CD14-positive monocyte (primary cell): Measurements from ENCODE around the gene CRISPLD2. TPM values are rescaled to one million over a fixed set of nuclear protein-coding genes. Genes with fewer than 3 reads are reported as not detected.
A peak's percentile ranks its signal among the peaks of the same experiment; 100 is the strongest.
"Not testable (repeated sequence)": the region's sequence is repeated elsewhere in the genome, so short reads cannot be mapped to it uniquely, and the experiment has no call there.

ENCODE experiments used
- DNase-seq, 3 donors: peaks; one replicate each; pipeline ENCODE4 v3.0.0-alpha.2; 2011 to 2022
- H2AFZ ChIP-seq: 2 replicates; pipeline ENCODE4 v1.6.0; 2012; ENCODE audit warnings: mild to moderate bottlenecking, low read depth, low read length, inconsistent platforms; ENCODE audit not compliant: insufficient read depth, poor library complexity, severe bottlenecking
- H3K27ac ChIP-seq, 2 donors: 1 replicate in 1 of 2; 2 replicates in 1 of 2; pipeline ENCODE4 v1.5.1; 2012 to 2013; ENCODE audit warnings: low read length in 2 of 2, control low read depth in 1 of 2, inconsistent platforms in 1 of 2, low read depth in 1 of 2, mild to moderate bottlenecking in 1 of 2
- H3K27me3 ChIP-seq, 2 donors: one replicate each; pipeline versions ENCODE4 v1.6.0 to v1.6.1; 2011 to 2013; ENCODE audit warnings: low read length in 2 of 2; ENCODE audit not compliant: control insufficient read depth in 2 of 2, insufficient read depth in 2 of 2
- H3K36me3 ChIP-seq, 2 donors: replicated peaks in 1 of 2; 1 replicate in 1 of 2; 2 replicates in 1 of 2; pipeline versions ENCODE4 v1.5.1 to v1.6.1; 2012 to 2013; ENCODE audit warnings: low read length in 2 of 2, control low read depth in 1 of 2, inconsistent platforms in 1 of 2, mild to moderate bottlenecking in 1 of 2; ENCODE audit not compliant: insufficient read depth in 2 of 2, control insufficient read depth in 1 of 2
- H3K4me1 ChIP-seq, 2 donors: 1 replicate in 1 of 2; 2 replicates in 1 of 2; pipeline versions ENCODE4 v1.5.1 to v1.6.1; 2012 to 2013; ENCODE audit warnings: low read length in 2 of 2, control low read depth in 1 of 2, inconsistent platforms in 1 of 2, mild to moderate bottlenecking in 1 of 2, moderate library complexity in 1 of 2; ENCODE audit not compliant: insufficient read depth in 2 of 2, control insufficient read depth in 1 of 2
- H3K4me2 ChIP-seq: replicated peaks from 2 replicates; pipeline ENCODE3; 2012; ENCODE audit warnings: low read length, moderate library complexity, mild to moderate bottlenecking; ENCODE audit not compliant: poor library complexity, severe bottlenecking; ENCODE audit errors: extremely low read depth
- H3K4me3 ChIP-seq, 3 experiments: fragments of 200-600 bp in 1 of 3; sonication (generic) in 1 of 3; replicated peaks in 1 of 3; 1 replicate in 2 of 3; 2 replicates in 1 of 3; pipeline ENCODE4 v1.5.1; 2011 to 2013; ENCODE audit warnings: low read length in 3 of 3, mild to moderate bottlenecking in 3 of 3, control low read depth in 2 of 3, low read depth in 2 of 3, inconsistent platforms in 1 of 3, moderate library complexity in 1 of 3
- H3K79me2 ChIP-seq: 2 replicates; pipeline ENCODE4 v1.6.0; 2012; ENCODE audit warnings: mild to moderate bottlenecking, control low read depth, inconsistent platforms, low read length, moderate library complexity; ENCODE audit not compliant: insufficient read depth
- H3K9ac ChIP-seq: 2 replicates; pipeline ENCODE4 v1.6.0; 2017; ENCODE audit warnings: low read length, mild to moderate bottlenecking; ENCODE audit not compliant: insufficient read depth, poor library complexity, severe bottlenecking
- H3K9me3 ChIP-seq, 2 donors: replicated peaks in 1 of 2; 1 replicate in 1 of 2; 2 replicates in 1 of 2; pipeline versions ENCODE4 v1.5.1 to v1.6.1; 2012 to 2013; ENCODE audit warnings: low read length in 2 of 2, control low read depth in 1 of 2; ENCODE audit not compliant: control insufficient read depth in 1 of 2, insufficient read depth in 1 of 2
- H4K20me1 ChIP-seq: 2 replicates; pipeline ENCODE4 v1.6.0; 2012; ENCODE audit warnings: mild to moderate bottlenecking, low read length, control low read depth, moderate library complexity; ENCODE audit not compliant: insufficient read depth
- H3K27ac Mint-ChIP-seq, 7 donors: one replicate each; pipeline ENCODE4 v1.8.0; 2020; ENCODE audit warnings: mild to moderate bottlenecking in 7 of 7, mixed read lengths in 7 of 7, moderate library complexity in 6 of 7, inconsistent platforms in 2 of 7
- H3K27me3 Mint-ChIP-seq, 3 donors: one replicate each; pipeline ENCODE4 v1.8.0; 2021 to 2022; ENCODE audit warnings: low read depth in 3 of 3, mild to moderate bottlenecking in 3 of 3, mixed read lengths in 3 of 3, moderate library complexity in 3 of 3, inconsistent platforms in 1 of 3
- H3K36me3 Mint-ChIP-seq, 2 donors: one replicate each; pipeline ENCODE4 v1.8.0; 2020; ENCODE audit warnings: mixed read lengths in 2 of 2, inconsistent platforms in 1 of 2, mild to moderate bottlenecking in 1 of 2
- H3K4me1 Mint-ChIP-seq: one replicate; pipeline ENCODE4 v1.8.0; 2020; ENCODE audit warnings: mild to moderate bottlenecking, mixed read lengths
- H3K4me3 Mint-ChIP-seq, 2 donors: one replicate each; pipeline ENCODE4 v1.8.0; 2020; ENCODE audit warnings: mild to moderate bottlenecking in 2 of 2, mixed read lengths in 2 of 2, moderate library complexity in 1 of 2
- H3K9me3 Mint-ChIP-seq, 7 donors: one replicate each; pipeline ENCODE4 v1.8.0; 2020 to 2022; ENCODE audit warnings: mixed read lengths in 7 of 7, mild to moderate bottlenecking in 6 of 7, moderate library complexity in 6 of 7, inconsistent platforms in 2 of 7
- WGBS: methylation state at CpG from one replicate; pipeline ENCODE4 v1.1.5; 2013; ENCODE audit warnings: missing lambda C conversion rate; ENCODE audit not compliant: insufficient coverage; 5-methylcytosine and 5-hydroxymethylcytosine counted together
- intact Hi-C, 2 donors: fragments of 100-400 bp; cut with micrococcal nuclease; formaldehyde crosslinking; loops; one replicate each; pipeline versions ENCODE4 v1.15.0 to v1.15.1; 2023
- polyA plus RNA-seq, 3 donors: library from polyadenylated mRNA; depleted of rRNA in 1 of 3; unstranded in 2 of 3; stranded (reverse) in 1 of 3; fragments of 300-500 nt in 2 of 3; fragments of >200 nt in 1 of 3; fragmentation: Illumina TruSeq in 2 of 3; gene quantifications; 1 replicate in 2 of 3; 2 replicates in 1 of 3; pipeline ENCODE4 v1.2.3, GENCODE V29; 2012 to 2021
- TF ChIP-seq, protein P1 (sequence below): fragments of 200-600 bp; IDR thresholded peaks from one replicate; pipeline ENCODE4 v1.8.0; 2022; ENCODE audit warnings: antibody characterized with exemption, mild to moderate bottlenecking

CRISPLD2 gene
- polyA plus RNA-seq, 3 donors = 40.7 to 90.4 (median 69.0) TPM

DNA sequence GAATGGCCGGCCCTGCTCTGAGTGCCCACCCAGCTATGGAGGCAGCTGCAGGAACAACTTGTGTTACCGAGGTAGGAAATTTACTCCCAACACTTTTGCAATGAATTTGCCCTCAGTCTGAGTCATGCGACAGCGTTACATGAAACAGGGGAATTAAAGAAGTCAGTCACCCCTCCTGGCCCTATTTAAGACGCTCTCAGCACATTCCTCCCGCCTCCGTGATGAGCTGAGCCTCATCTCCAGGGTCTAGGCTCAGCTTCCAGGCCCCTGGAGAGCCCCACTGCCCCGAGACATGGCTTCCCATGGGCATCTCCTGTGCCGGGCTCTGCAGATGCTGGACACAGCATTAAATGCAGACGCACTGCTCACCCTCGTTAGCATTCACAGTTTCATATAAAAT, 35.0 kb downstream of the CRISPLD2 start:
- Histone ChIP-seq H3K4me1 (no peaks in the 10 kb centered on the region), H3K9ac (no peak overlapping the region), H3K4me3 (no peak overlapping the region), H3K27ac (no peak overlapping the region), H3K79me2 (no peaks in the 10 kb centered on the region), H4K20me1 (peaks cover 5% of the 10 kb centered on the region), H3K4me2 (no peak overlapping the region), H3K36me3 (peaks cover 70 to 98% of the 10 kb centered on the region in 2 donors), H2AFZ (no peak overlapping the region), H3K9me3 (peaks cover 15% of the 10 kb centered on the region in 2 donors), H3K27me3 (no peaks in the 10 kb centered on the region)
- 77% methylated on average over 9 of the region's 11 CpGs for WGBS
- Mint-ChIP-seq H3K4me3 (no peak overlapping the region), H3K27me3 (peaks cover 2 to 5% (median 4%) of the 10 kb centered on the region in 3 donors), H3K4me1 (no peaks in the 10 kb centered on the region), H3K27ac (peak overlapping the region in 1 of 7 donors; percentile 64), H3K36me3 (peaks cover 94 to 99% of the 10 kb centered on the region in 2 donors), H3K9me3 (peaks cover 8 to 17% (median 10%) of the 10 kb centered on the region in 7 donors)
- DNase-seq = no peak
- TF ChIP-seq, protein P1, sequence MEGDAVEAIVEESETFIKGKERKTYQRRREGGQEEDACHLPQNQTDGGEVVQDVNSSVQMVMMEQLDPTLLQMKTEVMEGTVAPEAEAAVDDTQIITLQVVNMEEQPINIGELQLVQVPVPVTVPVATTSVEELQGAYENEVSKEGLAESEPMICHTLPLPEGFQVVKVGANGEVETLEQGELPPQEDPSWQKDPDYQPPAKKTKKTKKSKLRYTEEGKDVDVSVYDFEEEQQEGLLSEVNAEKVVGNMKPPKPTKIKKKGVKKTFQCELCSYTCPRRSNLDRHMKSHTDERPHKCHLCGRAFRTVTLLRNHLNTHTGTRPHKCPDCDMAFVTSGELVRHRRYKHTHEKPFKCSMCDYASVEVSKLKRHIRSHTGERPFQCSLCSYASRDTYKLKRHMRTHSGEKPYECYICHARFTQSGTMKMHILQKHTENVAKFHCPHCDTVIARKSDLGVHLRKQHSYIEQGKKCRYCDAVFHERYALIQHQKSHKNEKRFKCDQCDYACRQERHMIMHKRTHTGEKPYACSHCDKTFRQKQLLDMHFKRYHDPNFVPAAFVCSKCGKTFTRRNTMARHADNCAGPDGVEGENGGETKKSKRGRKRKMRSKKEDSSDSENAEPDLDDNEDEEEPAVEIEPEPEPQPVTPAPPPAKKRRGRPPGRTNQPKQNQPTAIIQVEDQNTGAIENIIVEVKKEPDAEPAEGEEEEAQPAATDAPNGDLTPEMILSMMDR = no peak
- intact Hi-C loops = no loop called here

DNA sequence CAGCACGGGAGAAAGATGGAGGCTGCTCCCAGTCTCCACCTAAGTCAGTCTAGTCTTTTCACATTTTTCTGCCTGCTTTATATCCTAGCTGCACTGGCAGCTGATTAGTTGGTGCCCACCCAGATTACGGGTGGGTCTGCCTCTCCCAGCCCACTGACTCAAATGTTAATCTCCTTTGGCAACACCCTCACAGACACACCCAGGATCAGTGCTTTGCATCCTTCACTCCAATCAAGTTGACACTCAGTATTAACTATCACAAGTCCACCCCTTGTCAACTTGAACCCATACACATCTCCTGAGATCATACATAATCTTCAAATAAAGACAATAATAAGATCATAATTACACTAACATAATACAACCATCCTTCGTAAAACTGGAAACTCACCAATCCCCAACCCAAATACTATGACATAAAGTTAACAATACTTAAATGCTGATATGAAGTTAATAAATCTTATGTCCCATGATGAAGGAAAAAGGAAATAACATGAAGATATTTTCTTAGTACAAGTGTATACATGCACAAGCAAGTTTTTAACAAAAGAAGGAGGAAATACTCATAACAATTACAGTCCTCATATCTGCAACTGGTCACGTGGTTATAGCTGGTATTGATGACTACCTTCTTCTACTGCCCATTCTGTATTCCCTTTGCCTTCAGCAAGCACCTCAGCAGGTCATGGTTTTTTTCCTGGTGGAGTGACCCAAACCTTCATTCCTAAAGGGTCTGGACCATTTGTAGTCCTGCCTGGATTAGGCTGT, 35.8 kb downstream of the CRISPLD2 start:
- intact Hi-C loops = not testable (repeated sequence)

DNA sequence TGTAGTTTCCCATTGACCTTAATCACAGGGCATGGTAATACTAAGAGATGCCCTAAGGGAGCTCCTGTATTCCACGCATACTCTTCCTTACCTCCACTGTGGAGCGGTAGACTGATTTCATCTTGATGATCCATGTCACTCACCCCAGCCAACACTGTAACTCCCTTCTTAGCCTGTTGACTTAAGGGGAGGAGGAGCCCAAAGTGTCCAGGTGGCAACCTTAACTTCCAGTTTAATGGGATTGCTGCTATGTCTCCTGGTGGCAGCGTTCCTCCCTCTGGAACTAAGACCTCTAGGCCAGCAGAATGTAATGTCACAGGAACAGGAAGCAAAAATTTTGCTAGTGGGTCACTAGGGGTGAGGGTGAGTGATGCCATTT, 36.4 kb downstream of the CRISPLD2 start:
- intact Hi-C loops, H4K20me1 ChIP-seq, H3K79me2 ChIP-seq, H3K9ac ChIP-seq, H3K4me3 Mint-ChIP-seq, H3K27me3 Mint-ChIP-seq, DNase-seq, H2AFZ ChIP-seq, H3K27ac ChIP-seq, H3K4me3 ChIP-seq, H3K4me1 ChIP-seq, H3K27me3 ChIP-seq, H3K4me2 ChIP-seq, H3K4me1 Mint-ChIP-seq: not testable (repeated sequence)
- H3K36me3 Mint-ChIP-seq = peaks cover 94 to 99% of the 10 kb centered on the region in 2 donors
- 100% methylated on average over 1 of the region's 3 CpGs for WGBS
- Histone ChIP-seq H3K9me3 (peaks cover 16 to 22% of the 10 kb centered on the region in 2 donors), H3K36me3 (peaks cover 71 to 98% of the 10 kb centered on the region in 2 donors)
- H3K27ac Mint-ChIP-seq = peak overlapping the region in 1 of 7 donors; percentile 1
- H3K9me3 Mint-ChIP-seq = peaks cover 14 to 23% (median 21%) of the 10 kb centered on the region in 7 donors

More for the DNA sequence above, 35.8 kb downstream of the CRISPLD2 start:
- not testable (repeated sequence) for H3K4me3 Mint-ChIP-seq, DNase-seq, H3K4me3 ChIP-seq, H3K4me1 Mint-ChIP-seq, H2AFZ ChIP-seq, H3K27me3 ChIP-seq, H3K27me3 Mint-ChIP-seq, H3K79me2 ChIP-seq, H3K9ac ChIP-seq, H3K4me1 ChIP-seq, H3K4me2 ChIP-seq, H3K27ac ChIP-seq, H4K20me1 ChIP-seq, H3K27ac Mint-ChIP-seq
- 93% methylated on average over 2 of the region's 4 CpGs for WGBS
- peaks cover 16 to 22% of the 10 kb centered on the region in 2 donors for H3K9me3 ChIP-seq
- H3K9me3 Mint-ChIP-seq = peaks cover 14 to 22% (median 19%) of the 10 kb centered on the region in 7 donors
- peaks cover 94 to 99% of the 10 kb centered on the region in 2 donors for H3K36me3 Mint-ChIP-seq
- H3K36me3 ChIP-seq = peaks cover 73 to 98% of the 10 kb centered on the region in 2 donors

DNA sequence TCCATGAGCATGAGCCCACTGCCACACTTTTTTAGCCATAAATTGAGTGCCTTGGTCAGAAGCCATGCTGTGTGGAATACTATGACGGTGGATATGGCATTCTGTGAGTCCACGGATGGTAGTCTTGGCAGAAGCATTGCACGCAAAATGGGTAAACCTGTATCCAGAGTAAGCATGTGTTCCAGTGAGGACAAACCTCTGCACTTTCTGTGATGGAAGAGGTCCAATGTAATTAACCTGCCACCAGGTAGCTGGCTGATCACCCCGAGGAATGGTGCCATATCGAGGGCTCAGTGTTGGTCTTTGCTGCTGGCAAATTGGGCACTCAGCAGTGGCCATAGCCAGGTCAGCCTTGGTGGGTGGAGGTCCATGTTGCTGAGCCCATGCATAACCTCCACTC, 37.0 kb downstream of the CRISPLD2 start:
- H3K4me3 Mint-ChIP-seq, H3K27me3 ChIP-seq, H3K4me1 ChIP-seq, H3K4me2 ChIP-seq, H2AFZ ChIP-seq, intact Hi-C loops, H3K27ac ChIP-seq, H4K20me1 ChIP-seq, H3K27me3 Mint-ChIP-seq, H3K9ac ChIP-seq, DNase-seq, H3K4me1 Mint-ChIP-seq, H3K4me3 ChIP-seq, H3K79me2 ChIP-seq: not testable (repeated sequence)
- H3K36me3 ChIP-seq = peaks cover 68 to 98% of the 10 kb centered on the region in 2 donors
- Mint-ChIP-seq H3K27ac (peak overlapping the region in 1 of 7 donors; percentile 4), H3K36me3 (peaks cover 94 to 99% of the 10 kb centered on the region in 2 donors), H3K9me3 (peaks cover 14 to 23% (median 21%) of the 10 kb centered on the region in 7 donors)
- WGBS = 100% methylated on average over 3 of the region's 5 CpGs
- H3K9me3 ChIP-seq = peaks cover 16 to 22% of the 10 kb centered on the region in 2 donors
